HepG2 (cell line): ENCODE measurements around the gene TTC6. TPM values are rescaled to one million over a fixed set of nuclear protein-coding genes. Genes with fewer than 3 reads are reported as not detected.

ENCODE experiments used
- ATRX ChIP-seq: sonication (generic); formaldehyde crosslinking; IDR thresholded peaks from 2 replicates; pipeline ENCODE4 v1.4.0; 2020; ENCODE audit warnings: missing genetic modification reagents, borderline replicate concordance
- NCOR1 ChIP-seq: fragments of 200-600 bp; sonication (generic); IDR thresholded peaks from 2 replicates; pipeline ENCODE4 v1.7.0; 2017; ENCODE audit warnings: antibody characterized with exemption, low read length, borderline replicate concordance
- SIN3B ChIP-seq: fragments of 150-350 bp; IDR thresholded peaks from 2 replicates; pipeline ENCODE4 v1.6.1; 2014; ENCODE audit warnings: low read length
- SRSF1 ChIP-seq: fragments of 200-400 bp; formaldehyde crosslinking; optimal IDR thresholded peaks from 2 replicates; pipeline ENCODE3; 2017; ENCODE audit warnings: mild to moderate bottlenecking, low read depth, low read length, moderate library complexity
- TOPORS ChIP-seq: sonication (generic); formaldehyde crosslinking; IDR thresholded peaks from 2 replicates; pipeline ENCODE4 v1.8.0; 2023; ENCODE audit warnings: mild to moderate bottlenecking, missing genetic modification reagents
- ZNF205 ChIP-seq: IDR thresholded peaks from 2 replicates; pipeline ENCODE4 v1.6.1; 2018; ENCODE audit warnings: missing biosample characterization, missing genetic modification reagents
- polyA plus RNA-seq, 8 experiments: library from polyadenylated mRNA; depleted of rRNA in 3 of 8; stranded (reverse) in 7 of 8; unstranded in 1 of 8; fragments of >200 nt; fragmentation: Illumina TruSeq in 4 of 8; extraction: Trizol in 4 of 8; gene quantifications; 2 replicates each; pipeline versions ENCODE4 v1.2.1 to v1.2.3, GENCODE V29; 2011 to 2016; ENCODE audit warnings: low read depth in 4 of 8, missing spikeins in 1 of 8, mixed read lengths in 1 of 8; ENCODE audit not compliant: insufficient read depth in 1 of 8
- total RNA-seq, 5 experiments: library from RNA; depleted of rRNA; stranded (reverse); fragments of >200 nt; fragmentation: Illumina TruSeq; extraction: Trizol; gene quantifications; 2 replicates each; pipeline ENCODE4 v1.2.3, GENCODE V29; 2016; ENCODE audit warnings: low read depth in 1 of 5
- TF ChIP-seq, protein P1 (sequence below): sonication (generic); formaldehyde crosslinking; IDR thresholded peaks from 2 replicates; pipeline ENCODE4 v1.8.1; 2022; ENCODE audit warnings: low read depth, mild to moderate bottlenecking, missing genetic modification reagents
- TF ChIP-seq, protein P2 (sequence below), 2 experiments: sonication (generic) in 1 of 2; formaldehyde crosslinking in 1 of 2; IDR thresholded peaks; 2 replicates each; pipeline versions ENCODE4 v1.6.1 to v1.9.0; 2014 to 2022; ENCODE audit warnings: antibody characterized with exemption in 1 of 2, borderline replicate concordance in 1 of 2, inconsistent platforms in 1 of 2, low read depth in 1 of 2, missing genetic modification reagents in 1 of 2
- TF ChIP-seq, protein P3 (sequence below): sonication (generic); formaldehyde crosslinking; IDR thresholded peaks from 2 replicates; pipeline ENCODE4; 2020; ENCODE audit warnings: missing genetic modification reagents, mild to moderate bottlenecking, borderline replicate concordance
- TF ChIP-seq, protein P4 (sequence below): sonication (generic); formaldehyde crosslinking; conservative IDR thresholded peaks from 2 replicates; pipeline ENCODE4 v1.8.1; 2023; ENCODE audit warnings: missing genetic modification reagents
- TF ChIP-seq, protein P5 (sequence below): sonication (generic); formaldehyde crosslinking; IDR thresholded peaks from 2 replicates; pipeline ENCODE4 v1.4.0; 2020; ENCODE audit warnings: missing genetic modification reagents

Gene TTC6
- total and polyA plus RNA-seq, 2 of the 13 experiments (the other 11 are each of a cell fraction or from before 2014, with no cell fraction given): 9.3 to 27.4 TPM

DNA sequence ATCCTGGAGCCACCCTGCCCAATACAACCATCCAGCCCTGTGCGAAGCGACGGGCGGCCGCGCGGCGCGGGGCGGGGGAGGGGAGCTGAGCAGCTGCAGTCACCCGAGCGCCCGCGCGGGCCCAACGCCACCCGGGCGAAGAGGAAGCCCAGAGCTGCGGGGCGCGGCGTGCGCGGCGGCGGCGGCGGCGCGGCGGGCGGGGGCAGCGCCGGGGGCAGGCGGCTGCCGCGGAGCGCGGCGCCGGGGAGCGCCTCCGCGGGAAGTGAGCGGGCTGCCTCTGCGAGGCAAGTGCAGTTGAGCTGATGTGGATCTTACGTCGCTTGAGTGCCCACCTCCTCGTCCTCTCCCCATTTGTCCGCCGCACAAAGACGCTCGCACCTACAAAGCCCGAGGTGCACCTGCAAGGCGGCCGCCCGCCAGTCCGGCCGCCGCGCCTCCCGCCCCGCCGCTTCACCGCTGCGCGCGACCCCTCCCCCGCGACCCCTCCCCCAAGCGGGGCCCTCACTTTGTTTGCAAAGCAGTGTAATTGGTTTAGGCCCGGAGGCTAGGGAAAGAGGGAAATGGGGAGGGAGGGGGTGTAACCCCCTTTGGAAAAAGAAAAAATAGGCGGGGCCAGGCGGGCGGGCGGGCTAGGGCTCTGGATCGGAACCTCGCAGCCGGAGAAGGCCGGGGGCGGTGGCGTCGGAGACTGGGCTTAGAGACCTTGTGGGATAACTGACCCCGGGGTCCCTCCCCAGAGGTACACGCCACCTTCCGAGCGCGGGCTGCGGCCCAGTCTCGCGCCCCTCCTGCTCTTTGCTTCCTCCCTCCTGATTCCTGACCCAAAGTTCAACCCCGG is at the start of gene TTC6, which contains the start of gene FOXA1 (continued):
- TF ChIP-seq TOPORS (peak; percentile 79; the same call in 1 of the 2 replicates), SRSF1 (peak; percentile 55), ATRX (CRISPR knock-in tag) (no peak), NCOR1 (0 out of 2 replicates have a peak, but pooled peaks have one; percentile 9), SIN3B (no peak), ZNF205 (CRISPR knock-in tag) (no peak; the same call in 1 of the 2 replicates)
- TF ChIP-seq, protein P1, sequence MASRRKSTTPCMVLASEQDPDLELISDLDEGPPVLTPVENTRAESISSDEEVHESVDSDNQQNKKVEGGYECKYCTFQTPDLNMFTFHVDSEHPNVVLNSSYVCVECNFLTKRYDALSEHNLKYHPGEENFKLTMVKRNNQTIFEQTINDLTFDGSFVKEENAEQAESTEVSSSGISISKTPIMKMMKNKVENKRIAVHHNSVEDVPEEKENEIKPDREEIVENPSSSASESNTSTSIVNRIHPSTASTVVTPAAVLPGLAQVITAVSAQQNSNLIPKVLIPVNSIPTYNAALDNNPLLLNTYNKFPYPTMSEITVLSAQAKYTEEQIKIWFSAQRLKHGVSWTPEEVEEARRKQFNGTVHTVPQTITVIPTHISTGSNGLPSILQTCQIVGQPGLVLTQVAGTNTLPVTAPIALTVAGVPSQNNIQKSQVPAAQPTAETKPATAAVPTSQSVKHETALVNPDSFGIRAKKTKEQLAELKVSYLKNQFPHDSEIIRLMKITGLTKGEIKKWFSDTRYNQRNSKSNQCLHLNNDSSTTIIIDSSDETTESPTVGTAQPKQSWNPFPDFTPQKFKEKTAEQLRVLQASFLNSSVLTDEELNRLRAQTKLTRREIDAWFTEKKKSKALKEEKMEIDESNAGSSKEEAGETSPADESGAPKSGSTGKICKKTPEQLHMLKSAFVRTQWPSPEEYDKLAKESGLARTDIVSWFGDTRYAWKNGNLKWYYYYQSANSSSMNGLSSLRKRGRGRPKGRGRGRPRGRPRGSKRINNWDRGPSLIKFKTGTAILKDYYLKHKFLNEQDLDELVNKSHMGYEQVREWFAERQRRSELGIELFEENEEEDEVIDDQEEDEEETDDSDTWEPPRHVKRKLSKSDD: peak; percentile 10; the same call in 1 of the 2 replicates
- TF ChIP-seq, protein P2, sequence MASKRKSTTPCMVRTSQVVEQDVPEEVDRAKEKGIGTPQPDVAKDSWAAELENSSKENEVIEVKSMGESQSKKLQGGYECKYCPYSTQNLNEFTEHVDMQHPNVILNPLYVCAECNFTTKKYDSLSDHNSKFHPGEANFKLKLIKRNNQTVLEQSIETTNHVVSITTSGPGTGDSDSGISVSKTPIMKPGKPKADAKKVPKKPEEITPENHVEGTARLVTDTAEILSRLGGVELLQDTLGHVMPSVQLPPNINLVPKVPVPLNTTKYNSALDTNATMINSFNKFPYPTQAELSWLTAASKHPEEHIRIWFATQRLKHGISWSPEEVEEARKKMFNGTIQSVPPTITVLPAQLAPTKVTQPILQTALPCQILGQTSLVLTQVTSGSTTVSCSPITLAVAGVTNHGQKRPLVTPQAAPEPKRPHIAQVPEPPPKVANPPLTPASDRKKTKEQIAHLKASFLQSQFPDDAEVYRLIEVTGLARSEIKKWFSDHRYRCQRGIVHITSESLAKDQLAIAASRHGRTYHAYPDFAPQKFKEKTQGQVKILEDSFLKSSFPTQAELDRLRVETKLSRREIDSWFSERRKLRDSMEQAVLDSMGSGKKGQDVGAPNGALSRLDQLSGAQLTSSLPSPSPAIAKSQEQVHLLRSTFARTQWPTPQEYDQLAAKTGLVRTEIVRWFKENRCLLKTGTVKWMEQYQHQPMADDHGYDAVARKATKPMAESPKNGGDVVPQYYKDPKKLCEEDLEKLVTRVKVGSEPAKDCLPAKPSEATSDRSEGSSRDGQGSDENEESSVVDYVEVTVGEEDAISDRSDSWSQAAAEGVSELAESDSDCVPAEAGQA (IDR thresholded peaks at IDR 0.05; ENCODE audit: low read depth): peak; percentile 48
- TF ChIP-seq, protein P2 (CRISPR knock-in tag; IDR thresholded peaks at IDR 0.05; ENCODE audit: borderline replicate concordance): no peak
- TF ChIP-seq, protein P3, sequence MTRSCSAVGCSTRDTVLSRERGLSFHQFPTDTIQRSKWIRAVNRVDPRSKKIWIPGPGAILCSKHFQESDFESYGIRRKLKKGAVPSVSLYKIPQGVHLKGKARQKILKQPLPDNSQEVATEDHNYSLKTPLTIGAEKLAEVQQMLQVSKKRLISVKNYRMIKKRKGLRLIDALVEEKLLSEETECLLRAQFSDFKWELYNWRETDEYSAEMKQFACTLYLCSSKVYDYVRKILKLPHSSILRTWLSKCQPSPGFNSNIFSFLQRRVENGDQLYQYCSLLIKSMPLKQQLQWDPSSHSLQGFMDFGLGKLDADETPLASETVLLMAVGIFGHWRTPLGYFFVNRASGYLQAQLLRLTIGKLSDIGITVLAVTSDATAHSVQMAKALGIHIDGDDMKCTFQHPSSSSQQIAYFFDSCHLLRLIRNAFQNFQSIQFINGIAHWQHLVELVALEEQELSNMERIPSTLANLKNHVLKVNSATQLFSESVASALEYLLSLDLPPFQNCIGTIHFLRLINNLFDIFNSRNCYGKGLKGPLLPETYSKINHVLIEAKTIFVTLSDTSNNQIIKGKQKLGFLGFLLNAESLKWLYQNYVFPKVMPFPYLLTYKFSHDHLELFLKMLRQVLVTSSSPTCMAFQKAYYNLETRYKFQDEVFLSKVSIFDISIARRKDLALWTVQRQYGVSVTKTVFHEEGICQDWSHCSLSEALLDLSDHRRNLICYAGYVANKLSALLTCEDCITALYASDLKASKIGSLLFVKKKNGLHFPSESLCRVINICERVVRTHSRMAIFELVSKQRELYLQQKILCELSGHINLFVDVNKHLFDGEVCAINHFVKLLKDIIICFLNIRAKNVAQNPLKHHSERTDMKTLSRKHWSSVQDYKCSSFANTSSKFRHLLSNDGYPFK (CRISPR knock-in tag): no peak; the same call in 1 of the 2 replicates
- TF ChIP-seq, protein P4, sequence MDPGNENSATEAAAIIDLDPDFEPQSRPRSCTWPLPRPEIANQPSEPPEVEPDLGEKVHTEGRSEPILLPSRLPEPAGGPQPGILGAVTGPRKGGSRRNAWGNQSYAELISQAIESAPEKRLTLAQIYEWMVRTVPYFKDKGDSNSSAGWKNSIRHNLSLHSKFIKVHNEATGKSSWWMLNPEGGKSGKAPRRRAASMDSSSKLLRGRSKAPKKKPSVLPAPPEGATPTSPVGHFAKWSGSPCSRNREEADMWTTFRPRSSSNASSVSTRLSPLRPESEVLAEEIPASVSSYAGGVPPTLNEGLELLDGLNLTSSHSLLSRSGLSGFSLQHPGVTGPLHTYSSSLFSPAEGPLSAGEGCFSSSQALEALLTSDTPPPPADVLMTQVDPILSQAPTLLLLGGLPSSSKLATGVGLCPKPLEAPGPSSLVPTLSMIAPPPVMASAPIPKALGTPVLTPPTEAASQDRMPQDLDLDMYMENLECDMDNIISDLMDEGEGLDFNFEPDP (CRISPR knock-in tag): peak; percentile 95; the same call in 1 of the 2 replicates
- TF ChIP-seq, protein P5, sequence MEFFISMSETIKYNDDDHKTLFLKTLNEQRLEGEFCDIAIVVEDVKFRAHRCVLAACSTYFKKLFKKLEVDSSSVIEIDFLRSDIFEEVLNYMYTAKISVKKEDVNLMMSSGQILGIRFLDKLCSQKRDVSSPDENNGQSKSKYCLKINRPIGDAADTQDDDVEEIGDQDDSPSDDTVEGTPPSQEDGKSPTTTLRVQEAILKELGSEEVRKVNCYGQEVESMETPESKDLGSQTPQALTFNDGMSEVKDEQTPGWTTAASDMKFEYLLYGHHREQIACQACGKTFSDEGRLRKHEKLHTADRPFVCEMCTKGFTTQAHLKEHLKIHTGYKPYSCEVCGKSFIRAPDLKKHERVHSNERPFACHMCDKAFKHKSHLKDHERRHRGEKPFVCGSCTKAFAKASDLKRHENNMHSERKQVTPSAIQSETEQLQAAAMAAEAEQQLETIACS (CRISPR knock-in tag): peak; percentile 51
